Prostate gland (tissue), 2 donors: ENCODE results near the gene FADS2.

ENCODE experiments used
- POLR2AphosphoS5 ChIP-seq: sonication (generic); formaldehyde crosslinking; IDR thresholded peaks from one replicate; pipeline ENCODE4 v1.6.1; 2017; ENCODE audit warnings: antibody characterized with exemption
- TF ChIP-seq, protein P1 (sequence below), 4 experiments: fragments of 200-600 bp in 2 of 4; fragments of 450-650 bp in 2 of 4; sonication (generic) in 2 of 4; IDR thresholded peaks; 1 replicate in 3 of 4; 2 replicates in 1 of 4; pipeline ENCODE4 v1.5.1; 2016 to 2019; ENCODE audit warnings: antibody characterized with exemption in 4 of 4, mild to moderate bottlenecking in 2 of 4, moderate library complexity in 2 of 4

- TF ChIP-seq, protein P1, sequence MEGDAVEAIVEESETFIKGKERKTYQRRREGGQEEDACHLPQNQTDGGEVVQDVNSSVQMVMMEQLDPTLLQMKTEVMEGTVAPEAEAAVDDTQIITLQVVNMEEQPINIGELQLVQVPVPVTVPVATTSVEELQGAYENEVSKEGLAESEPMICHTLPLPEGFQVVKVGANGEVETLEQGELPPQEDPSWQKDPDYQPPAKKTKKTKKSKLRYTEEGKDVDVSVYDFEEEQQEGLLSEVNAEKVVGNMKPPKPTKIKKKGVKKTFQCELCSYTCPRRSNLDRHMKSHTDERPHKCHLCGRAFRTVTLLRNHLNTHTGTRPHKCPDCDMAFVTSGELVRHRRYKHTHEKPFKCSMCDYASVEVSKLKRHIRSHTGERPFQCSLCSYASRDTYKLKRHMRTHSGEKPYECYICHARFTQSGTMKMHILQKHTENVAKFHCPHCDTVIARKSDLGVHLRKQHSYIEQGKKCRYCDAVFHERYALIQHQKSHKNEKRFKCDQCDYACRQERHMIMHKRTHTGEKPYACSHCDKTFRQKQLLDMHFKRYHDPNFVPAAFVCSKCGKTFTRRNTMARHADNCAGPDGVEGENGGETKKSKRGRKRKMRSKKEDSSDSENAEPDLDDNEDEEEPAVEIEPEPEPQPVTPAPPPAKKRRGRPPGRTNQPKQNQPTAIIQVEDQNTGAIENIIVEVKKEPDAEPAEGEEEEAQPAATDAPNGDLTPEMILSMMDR (IDR thresholded peaks at IDR 0.05) = no peak
- no peak for TF ChIP-seq POLR2AphosphoS5
Measured at GRCh38 chr11:61914471-61915171, 86.5 kb downstream of the FADS2 start.
